ENCODE data around the gene SLC25A29.
"Not testable (repeated sequence)": the region's sequence is repeated elsewhere in the genome, so short reads cannot be mapped to it uniquely, and the experiment has no call there.

Gene SLC25A29

DNA sequence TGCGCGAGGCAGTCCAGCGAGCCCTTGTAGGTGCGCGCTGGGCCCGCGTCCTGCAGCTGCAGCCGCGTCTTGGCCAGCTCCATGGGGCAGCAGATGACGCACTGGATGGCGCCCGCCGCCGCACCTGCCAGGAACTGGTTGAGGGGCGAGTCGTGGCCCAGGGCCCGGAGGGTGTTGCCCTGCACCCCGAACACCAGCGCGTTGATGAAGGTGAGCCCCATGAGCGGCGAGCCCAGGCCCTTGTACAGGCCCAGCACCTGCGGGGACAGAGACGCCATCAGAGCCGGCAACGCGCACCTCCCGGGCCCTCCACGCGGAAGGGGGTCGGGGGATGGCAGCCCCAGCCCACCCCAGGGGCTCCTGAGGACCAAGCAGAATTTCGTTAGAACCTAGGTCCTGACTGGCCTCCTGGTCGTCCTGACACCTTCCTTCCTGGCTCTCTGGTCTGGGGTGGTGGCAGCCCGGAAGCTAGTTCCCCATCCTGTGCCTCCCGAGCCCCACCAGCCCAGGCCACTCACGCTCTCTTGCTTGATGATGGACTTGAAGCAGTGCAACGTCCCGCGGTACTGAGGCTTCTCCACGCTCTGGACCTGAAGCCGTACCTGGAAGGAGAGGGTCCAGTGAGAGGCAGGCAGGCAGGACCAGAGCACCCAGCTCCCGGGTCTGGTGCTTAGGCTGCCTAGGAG is 13.3 kb downstream of the SLC25A29 start:
- DNase-seq = no peak

DNA sequence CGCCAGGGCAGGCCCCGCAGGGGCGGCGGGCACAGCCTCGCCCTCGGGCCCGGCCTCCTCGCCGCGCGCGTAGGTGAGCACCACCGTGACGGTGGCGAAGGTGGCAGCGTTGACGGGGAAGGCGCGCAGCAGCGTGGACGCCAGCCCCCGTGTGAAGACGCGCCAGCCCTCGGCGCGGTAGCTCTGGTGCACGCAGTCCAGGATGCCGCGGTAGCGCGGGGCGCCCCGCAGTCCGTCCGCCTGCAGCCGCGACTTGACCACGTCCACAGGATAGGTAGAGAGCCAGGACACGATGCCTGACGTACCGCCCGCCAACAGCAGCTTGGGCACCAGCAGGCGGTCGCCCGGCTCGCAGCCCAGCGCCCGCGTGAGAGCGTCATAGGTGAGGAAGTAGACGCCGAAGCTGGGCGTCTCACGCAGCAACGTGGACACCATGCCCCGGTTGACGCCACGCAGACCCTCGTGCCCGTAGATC is 13.9 kb downstream of the SLC25A29 start:
- DNase-seq = no peak

DNA sequence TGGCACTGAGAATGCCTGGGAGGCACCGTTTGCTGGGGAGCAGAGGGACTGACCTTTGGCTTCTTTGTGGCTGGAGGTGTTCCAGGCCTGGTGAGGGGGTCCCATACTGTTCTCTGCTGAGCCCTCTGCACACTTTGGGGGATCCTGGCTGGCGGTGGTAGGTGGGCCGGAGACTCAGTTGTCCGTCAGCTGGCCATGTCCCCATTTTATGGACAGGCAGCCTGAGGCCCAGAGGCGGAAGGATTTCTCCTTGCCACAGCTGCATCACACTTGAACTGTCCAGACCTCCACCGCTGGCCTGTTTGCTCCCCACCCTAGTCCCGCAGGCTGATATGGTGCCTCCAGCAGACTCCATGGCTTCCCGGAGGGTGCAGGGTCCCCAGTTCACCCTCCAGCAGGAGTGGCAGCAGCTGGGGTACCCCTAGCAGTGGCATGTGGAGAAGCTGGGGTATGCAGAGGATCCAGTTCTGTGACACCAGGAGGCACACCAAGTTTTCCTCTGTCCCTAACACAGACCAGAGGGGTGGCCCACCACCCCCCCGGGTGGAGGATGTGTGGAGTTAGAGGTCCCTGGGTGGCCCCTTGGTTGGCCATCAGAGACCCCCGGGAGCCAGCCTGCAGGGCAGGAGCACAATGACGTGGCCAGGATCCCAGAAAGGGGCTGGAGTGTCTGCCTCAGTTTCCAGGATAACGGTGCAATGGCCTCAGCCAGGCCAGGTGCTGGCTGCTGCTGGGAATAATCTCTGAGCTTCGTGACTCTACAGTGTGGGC is 14.8 kb downstream of the SLC25A29 start:
- DNase-seq = no peak

DNA sequence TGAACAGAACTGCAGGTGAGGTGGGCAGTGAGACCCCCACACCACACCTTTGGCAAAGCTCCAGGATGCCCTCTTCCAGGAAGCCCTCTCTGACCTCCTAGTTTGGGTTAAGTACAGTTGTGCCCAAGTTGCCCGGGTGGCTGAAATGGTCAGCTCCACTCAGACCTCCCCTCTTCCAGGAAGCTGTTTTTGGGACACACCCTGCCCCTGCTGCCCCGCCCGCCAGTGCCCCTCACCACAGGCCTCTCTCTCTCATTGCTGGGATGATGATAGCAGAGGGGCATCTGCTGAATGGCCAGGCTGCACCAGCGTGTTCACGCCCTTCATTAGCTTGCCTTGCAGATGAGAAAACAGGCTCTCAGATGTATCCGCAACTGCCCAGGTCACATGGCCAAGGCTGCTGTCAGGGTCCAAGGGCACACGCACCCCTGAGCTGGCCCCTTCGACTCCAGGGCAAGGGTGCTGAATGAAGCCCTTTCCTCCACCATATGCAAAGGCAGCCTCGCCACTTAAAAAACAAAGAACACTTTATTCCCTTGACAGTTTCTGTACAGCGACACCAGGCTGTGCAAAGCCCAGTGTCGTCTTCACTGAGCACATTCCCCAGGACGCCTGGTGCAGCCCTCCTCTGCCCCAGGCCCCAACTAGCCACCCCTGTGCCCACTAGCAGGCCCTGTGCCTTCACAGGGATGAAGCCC is 15.5 kb downstream of the SLC25A29 start:
- DNase-seq = no peak

DNA sequence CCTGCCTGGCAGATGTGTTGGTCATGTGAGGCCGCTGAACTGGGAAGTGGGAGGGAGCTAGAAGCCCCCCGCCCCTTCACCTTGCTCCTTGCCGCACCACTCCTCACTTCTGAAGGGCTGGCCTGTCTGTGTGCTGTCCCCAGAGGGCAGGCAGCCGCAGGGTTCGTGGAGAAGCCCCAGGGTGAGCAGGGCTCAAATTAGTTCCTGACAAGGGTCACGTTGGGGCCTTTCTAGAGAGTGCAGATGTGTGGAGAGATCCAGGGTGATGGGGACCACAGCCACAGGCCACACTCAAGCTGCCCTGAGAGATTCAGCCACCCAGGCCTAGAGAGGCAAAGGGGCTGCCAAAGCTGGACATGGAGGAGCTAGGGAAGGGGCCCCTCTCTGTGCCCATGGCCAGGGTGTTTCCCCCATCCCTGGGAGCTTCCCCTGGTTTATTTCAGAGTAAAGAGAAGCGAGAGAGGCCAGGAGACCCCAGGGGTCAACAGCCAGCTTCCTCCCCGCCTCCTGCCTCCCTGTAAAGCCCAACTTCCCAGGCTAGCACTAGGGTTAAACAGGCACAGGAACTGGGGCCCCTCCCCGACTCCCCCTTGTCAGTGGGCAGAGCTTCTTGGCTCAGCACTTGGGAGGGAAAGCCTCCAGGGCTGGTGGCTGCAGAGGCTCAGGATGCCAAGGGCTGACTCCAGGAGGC is 16.2 kb downstream of the SLC25A29 start:
- DNase-seq = no peak

DNA sequence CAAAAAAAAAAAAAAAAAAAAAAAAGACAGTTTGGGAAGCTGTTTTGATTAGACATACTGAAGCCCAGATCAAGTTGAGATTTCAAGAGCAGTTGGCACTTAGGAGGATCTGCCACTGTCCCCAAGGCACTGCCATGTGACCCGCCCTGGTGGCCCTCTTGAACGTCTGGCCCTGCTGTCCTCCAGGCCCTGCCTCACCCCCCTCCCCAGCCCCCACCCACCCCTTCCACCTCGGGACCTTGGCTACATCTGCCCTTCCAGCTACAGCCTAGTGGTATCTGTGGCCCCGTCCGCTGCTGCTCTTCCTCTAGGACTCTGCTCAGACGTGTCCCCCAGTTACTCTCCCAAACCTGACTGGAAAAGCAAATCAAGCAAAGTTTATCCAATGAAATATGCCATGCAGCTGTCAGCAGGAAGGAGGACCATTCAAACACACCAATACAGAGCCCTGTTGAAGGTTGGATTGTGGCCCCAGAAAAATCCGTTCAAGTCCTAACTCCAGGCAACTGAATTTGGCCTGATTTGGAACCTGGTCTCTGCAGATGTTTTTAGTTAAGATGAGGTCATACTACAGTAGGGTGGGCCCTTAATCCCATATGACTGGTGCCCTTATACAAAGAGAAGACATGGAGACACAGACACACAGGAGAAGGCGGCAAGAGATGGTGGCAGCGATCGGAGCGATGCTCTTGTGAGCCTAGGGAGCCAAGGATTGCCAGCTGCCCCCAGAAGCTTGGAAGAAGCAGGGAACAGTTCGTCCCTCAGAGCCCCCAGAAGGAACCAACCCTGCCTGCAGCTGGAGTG is 17.7 kb downstream of the SLC25A29 start:
- DNase-seq = peak; percentile 20

DNA sequence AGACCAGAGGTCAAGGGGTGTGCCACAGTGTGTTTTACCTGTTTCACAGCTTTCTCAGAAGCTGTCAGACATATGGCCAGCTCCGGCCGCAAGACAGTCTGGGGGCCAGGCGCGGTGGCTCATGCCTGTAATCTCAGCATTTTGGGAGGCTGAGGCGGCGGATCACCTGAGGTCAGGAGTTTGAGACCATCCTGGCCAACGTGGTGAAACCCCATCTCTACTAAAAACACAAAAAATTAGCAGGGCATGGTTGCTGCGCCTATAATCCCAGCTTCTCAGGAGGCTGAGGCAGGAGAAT is 18.3 kb downstream of the SLC25A29 start:
- not testable (repeated sequence) for DNase-seq

DNA sequence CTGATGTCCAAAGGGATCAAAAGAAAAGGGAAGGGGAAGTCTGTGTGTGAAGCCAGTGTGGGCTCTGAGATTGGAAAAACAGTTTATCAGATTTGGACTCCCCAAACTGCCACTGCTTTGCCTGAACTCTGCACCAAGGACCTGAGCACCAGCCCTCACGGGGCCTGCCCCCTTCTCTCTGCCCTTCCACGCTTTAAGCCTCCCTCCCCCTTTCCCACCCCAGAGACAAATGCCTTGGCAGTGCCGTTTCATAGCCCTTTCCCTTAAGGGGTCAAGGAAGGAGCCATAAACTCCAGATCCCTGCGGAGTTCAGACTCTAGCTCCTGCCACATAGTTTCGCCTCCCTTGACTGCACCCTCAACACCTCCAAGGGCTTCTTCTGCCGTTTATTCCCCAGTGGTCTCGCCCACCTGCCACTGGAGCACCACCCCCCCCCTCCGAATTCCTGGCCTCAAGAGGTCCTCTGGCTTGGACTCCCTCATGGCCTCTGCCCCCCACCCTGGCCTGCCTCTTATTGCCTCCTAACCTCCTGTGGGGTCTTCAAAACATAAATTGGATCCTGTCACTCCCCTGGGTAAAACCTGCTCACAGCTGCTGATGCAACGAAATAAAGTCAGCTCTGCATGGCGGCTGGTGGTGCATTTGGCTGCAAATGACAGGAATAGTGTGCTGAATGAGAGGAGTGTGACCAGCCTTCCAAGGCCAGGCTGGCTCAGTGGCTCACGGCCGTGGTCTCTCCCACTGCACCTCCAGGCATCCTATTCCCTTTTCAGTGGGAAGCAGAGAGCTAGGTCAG is 18.8 kb downstream of the SLC25A29 start:
- no peak for DNase-seq

DNA sequence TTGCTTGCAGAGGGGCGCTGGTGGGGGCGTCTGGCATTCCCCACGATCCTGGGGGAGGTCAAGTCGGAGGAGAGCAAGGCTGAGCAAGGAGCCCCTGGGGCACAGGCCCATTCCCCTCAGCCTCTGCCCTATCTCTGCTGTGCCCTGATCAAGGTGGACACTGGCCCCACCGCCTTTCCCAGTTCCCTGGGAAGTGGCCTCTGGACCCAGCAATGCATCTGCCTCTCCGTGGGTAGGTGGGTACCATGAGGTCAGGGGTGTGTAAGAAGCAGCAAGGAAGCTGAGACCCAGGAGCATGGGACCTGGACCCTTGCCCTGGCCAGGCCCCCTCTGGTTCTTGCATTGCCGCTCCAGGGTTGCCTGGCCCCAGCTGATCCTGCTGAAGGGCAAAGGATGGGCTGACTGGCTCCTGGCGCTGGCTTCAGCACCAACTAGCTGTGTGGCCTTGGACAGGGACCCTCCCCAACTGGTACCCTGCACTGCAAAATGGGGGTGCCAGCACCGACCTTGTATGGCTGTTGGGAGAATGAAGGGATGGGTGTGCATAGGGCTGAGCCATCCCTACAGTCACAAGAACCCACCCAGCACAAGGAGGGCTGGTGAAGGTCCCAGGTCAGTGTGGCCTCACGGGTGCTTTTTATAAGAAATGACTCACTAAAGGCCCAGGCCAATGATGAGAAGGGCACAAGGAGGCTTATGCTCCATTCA is 19.6 kb downstream of the SLC25A29 start:
- no peak for DNase-seq

DNA sequence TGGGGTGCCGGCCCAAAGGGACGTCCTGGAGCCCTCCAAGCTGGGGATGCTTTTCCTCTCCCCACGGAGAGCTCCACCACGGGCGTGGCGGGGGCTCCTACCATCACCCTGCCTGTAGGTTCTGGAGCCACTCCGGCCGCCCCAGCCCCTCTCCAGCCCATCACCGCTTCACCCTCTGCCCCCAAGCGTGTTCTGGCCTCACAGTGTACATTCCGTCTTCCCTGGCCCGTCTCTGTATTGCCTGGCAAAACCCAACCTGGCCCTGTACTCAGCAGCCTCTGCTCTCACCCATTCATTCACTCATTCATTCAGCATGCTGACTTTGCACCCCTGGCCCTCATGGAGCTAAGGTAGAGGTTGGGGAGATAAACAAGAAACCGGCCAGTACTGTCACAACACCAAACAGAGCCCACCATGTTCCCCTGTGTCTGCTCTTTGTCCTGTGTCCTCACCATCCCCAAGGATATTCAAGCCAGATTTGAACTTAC is 20.3 kb downstream of the SLC25A29 start:
- no peak for DNase-seq

DNA sequence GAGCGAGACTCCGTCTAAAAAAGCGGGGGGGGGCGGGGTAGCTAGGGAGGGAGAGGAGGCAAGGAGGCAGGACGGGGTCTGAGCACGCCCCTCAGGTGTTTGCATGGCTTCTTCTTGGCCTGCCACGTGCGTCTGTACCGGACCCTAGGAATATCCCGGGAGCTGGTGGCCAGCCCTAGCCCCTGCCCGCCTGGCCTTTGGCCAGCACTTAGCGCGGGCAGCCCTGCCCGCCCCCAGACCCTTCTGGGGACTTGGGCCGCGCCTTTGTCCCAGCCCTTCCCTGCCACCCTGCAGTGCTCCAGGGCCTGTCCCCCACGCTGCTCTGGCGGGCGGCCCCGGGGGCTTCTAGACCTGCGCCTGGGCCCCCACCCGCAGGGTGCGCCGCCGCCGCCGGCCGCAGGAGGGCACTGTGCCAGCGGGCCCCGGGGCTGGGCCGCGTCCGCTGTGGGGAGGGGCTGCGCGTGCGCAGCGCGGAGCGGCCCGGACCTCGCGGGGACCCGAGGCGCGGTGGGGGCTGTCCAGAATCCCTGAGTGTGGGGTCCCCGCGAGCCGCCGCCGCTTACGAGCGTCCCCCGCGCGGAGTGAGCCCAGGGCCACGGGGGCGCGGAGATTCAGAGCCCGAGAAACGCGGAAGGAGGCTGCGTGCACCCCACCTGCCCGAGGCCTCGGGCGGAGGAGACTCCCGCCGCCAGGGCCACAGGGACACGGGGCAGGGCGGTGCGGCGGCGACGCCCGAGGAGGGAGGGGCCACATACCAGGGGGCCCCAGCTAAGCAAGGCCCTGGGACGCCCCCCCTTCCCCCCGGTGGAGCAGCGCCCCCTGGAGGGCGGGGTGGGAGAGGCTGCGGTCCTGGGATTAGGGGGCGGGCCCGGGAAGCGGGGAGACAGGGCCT is 21.0 kb downstream of the SLC25A29 start:
- DNase-seq = peak; percentile 62

DNA sequence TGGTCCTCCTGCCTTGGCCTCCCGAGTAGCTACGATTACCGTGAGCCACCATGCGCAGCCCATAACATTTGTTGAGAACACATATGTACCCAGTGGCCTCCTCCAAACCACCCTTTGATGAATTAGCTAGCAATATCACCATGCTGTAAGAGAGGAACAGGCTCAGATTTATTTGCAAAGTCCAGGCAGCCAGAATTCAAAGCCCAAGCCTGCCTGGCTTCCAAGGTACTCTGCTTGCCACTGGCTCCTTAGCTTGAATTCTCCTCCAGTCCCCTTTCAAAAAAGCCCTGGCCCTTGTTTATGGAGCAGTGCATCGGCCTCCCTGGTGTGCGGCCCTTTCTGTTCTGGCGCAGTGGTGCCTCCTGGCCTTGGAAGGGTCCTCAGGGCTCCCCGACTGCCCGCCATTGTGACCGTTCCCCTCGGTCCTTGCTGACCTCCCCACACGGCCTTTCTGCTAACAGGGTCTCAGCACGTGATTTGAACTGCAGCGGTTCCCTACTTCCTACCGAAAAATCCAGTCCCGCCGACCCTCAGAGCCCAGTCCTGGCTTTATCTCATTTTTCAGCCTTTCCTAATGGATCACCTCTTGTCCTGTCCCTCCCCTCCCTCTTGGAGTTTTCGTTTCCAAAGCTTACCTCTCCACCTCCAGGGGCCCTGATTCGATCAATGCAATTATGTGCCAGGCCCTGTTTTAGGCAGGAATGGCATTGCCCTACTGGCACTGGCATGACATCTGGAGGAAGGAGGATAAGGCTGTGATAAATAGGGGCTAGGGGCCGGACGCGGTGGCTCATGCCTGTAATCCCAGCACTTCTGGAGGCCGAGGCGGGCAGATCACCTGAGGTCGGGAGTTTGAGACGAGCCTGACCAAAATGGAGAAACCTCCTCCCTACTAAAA is 22.0 kb downstream of the SLC25A29 start:
- no peak for DNase-seq

DNA sequence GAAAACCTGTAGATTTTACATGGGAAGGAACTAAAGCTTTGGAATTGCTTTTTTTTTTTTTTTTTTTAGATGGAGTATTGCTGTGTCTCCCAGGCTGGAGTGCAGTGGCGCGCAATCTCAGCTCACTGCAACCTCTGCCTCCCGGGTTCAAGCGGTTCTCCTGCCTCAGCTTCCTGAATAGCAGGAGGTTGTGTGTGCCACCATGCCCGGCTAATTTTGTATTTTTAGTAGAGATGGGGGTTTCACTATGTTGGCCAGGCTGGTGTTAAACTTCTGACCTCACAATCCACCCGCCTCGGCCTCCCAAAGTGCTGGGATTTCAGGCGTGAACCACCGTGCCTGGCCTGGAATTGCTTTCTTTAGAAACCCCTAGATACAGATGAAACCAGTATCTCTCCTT is 22.8 kb downstream of the SLC25A29 start:
- DNase-seq = not testable (repeated sequence)

DNA sequence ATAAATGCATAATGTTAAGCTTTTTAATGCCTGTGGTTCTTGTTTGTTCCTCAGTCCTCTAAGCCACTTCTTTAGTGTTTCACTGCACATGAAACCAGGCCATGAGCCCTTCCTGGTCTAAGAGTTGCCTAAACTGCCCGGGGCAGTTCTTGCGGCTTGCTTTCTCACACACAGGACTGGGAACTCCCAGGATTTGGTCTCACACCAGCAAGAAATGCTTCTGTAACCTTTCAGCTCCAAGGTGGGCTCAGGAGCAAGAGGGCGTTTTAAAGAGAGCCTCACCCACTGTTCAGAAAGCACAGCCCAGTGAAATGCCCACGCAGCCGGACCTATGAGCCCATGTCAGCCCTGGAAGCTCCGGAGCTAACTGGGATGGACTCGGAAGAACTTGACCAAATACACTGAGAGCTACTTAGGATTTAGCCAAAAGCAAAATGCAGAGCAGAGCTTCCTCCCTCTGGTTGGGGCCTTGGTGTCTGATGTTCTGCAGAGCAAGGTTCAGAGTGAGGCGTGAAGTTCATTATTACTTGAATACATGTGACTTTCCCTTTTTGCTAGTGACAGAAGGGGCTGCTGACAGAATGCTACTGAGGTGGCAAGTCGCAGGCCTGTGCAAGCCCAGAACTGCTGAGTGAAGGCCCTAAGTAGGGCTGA is 23.4 kb downstream of the SLC25A29 start:
- DNase-seq = no peak

DNA sequence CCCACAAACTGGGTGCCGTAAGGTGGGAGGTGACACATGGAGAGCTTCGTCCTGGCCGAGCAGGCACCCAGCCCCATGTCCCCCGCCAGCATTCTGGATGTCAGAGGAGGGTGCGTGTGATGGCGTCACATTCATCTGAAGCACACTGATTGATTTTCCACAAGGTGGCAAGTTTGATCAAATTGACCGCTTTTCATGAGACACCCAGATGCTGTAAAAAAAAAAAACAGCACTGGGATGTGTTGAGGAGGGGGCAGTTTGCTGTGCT is 24.2 kb downstream of the SLC25A29 start:
- DNase-seq = no peak

DNA sequence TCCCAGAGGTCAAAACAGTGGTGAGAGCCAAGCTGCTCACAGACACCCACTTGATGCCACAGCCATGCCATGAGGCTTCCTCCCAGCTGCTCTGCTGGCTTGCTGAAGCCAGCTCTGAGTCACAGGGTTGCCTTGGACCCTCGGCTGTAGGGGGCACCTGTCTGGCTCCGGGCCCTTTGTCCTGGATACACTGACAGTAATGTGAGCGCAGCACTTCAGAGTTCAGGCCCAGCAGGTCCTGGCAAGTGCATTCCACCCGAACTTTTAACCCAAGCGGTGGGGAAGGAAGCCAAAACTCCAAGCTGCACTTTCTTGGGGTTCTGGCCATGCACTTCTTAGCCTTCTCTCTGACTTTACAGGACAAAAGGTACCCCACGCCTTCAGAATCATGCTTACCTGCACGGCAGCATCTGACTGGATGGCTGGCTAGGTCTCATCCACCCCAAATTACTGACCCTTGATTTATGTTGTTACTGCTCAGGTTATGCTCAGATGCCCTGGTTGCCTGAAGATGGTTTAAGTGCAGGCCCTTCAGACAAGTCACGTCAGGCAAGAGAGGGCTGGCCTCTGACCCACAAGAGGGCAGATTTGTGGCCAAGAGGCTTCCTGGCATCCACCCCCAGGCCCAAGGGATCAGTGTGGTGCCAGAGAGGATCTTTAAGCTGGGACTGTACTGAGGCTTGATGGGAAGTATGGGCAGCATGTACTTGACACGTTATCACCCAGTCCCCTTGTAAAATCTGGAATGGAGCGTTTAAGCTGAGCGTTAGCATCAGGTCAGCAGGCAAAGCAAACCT is 24.8 kb downstream of the SLC25A29 start:
- DNase-seq = no peak

DNA sequence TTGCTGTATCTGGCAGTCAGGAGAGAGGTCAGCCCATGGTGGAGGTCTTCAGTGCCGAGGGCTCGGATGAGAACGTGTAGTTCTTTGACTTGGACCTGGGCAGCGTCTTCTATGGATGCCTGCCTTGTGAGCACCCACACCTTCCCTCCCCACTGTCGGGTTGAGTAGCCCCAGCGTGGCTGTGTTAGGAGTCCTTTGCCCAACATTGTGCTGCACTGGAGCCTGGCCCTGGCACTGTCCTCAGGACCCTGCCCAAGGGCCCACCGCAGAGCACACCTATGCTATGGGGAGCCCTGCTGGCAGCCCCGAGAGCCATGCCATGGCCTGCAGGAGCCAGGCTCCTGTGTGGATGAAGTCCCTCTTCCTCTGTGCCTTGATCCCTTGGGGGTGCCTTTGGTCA is 26.7 kb downstream of the SLC25A29 start:
- no peak for DNase-seq
